ENCODE data around the gene ERN2.
"Not testable (repeated sequence)": the region's sequence is repeated elsewhere in the genome, so short reads cannot be mapped to it uniquely, and the experiment has no call there.

Gene ERN2

DNA sequence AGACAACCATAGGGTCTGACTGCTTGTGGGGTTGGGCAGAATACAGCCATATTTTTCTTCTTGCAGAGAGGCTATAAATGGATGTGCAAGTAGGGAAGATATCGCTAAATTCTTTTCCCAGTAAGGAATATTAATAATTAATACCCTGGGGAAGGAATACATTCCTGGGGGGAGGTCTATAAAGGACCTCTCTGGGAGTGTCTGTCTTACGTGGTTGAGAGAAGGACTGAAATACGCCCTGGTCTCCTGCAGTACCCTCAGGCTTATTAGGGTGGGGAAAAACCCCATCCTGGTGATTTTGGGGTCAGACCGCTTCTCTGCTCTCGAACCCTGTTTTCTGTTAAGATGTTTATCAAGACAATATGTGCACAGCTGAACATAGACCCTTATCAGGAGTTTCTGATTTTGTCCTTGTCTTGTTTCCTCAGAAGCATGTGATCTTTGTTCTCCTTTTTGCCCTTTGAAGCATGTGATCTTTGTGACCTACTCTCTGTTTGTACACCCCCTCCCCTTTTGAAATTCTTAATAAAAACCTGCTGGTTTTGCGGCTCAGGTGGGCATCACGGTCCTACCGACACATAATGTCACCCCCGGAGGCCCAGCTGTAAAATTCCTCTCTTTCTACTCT lies 9.7 kb upstream of the ERN2 start:
- DNase-seq (ENCODE audit: low spot score) = not testable (repeated sequence)

DNA sequence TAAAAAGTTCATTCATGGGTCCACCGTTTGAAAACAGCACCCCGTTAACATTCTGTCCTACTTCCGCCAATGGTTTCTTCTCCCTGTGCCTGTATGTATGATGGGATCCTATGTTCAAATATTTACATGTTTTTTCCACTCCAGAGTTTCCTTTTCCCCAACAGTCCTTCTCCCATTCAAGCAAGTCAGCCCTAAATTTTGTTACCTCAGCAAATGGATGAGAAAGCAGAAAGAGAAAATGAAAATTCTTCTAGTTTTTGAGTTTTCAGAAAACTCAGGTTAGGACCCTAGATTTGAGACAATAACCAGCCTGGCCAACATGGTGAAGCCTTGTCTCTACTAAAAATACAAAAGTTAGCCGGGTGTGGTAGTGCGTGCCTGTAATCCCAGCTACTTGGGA lies 3.5 kb upstream of the ERN2 start:
- DNase-seq (ENCODE audit: low spot score) = no peak

DNA sequence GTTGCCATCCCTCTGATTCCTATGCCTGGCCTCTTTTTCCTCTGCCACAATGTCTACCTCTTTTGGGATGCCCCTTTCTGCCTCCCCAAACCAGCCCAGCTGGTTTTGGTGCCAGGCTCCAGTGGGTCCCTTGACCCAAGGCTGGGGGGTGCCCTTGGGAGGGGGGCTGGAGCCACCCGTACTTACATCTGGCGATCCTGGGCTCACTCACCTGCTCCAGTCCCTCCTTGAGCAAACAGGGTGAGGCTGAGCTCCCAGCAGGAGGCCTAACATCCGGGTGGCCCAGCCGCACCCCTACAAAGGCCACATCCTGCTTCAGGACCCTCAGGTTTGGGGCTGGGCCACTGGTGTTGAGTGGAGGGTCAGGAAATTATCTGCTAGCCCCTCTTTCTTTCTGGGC lies 1.2 kb downstream of the ERN2 start:
- DNase-seq (ENCODE audit: low spot score) = no peak

GRCh38 chr16:23710504-23710903 lies 2.5 kb downstream of the ERN2 start:
- no peak for DNase-seq (ENCODE audit: low spot score)

GRCh38 chr16:23710008-23710407 lies 3.0 kb downstream of the ERN2 start:
- DNase-seq (ENCODE audit: low spot score) = no peak

DNA sequence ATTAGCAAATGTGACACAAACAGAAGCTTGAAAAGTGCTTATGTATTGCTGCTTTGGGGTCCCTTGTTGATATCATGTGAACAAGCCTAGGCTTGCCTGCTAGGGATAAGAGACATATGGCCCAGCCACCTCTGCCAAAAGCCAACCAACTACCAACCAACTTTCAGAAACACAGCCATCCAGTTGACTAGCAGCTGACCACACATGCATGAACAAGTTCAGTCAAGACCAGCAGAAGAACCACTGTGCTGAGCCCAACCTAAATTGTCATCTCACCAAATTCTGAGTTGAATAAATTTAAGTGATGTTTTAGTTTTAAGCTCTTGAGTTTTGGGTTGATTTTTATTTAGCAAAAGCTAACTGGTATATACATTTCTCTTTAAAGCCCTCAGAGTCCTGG lies 3.5 kb downstream of the ERN2 start:
- no peak for DNase-seq (ENCODE audit: low spot score)

- DNase-seq (ENCODE audit: low spot score) = no peak
Measured at GRCh38 chr16:23706439-23706838, 6.6 kb downstream of the ERN2 start.

DNA sequence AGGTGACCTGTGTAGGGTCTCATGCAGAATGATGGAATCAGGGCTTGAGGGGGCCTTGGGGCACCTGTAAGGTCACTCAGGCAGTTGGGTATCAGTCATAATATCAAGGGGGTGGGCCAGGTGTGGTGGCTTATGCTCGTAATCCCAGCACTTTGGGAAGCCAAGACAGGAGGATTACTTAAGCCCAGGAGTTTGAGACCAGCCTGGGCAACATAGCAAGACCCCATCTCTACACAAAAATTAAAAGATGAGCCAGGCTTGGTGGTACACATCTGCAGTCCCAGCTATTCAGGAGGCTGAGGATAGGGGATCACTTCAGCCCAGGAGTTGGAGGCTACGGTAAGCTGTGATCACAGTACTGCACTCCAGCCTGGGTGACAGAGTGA lies 7.5 kb downstream of the ERN2 start:
- DNase-seq (ENCODE audit: low spot score) = no peak

DNA sequence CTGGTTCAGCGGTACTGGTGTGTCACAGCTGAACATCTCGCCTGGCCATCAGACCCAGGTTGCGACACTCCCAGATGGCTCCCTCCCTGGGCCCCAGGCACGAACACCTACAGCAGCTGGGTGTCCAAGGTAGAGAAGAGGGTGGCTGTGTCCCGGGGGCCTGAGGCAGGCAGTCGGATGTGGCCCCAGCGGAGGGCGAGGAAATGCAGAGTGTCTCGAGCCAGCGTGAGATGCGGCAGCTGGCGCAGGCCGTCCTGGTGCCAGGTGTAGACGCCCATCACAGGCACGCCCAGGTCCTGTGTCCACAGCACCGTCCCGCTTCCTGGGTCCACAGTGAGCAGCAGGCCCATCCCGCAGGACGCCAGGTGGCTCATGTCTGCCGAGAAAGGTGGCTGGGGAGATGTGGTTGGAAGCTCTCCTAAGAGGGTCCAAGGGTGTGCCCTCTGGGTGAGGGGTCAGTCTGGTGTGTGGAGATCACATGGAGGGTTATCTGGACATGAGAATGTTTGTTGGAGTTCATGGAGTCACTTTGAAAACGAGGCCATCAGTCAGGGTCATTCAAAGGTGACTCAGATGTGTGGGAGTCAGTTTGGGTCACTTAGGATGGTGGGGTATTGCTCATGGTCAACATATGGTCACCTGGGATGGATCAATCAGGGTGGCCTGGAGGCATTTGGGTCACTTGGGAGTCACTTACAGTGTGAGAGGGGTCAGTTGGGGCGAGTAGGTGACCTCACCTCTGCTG lies 8.1 kb downstream of the ERN2 start:
- DNase-seq (ENCODE audit: low spot score) = no peak

DNA sequence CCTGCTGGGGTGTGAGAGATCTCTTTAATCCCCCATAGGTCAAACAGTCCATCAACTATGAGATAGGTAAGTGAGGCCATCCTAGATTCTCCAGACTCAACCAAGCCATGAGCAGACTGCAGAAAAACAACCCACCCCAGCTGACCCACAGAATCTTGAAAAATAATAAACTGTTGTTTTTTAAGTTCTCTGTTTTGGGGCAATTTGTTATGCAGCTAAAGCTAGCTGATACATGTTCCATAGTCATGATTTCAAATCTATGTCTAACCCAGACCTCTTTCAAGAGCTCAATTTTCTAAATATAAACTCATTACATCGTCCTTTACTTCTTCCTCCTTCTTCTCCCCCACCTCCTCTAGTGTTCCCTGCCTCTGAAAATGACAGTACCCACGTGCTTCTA lies 10.1 kb downstream of the ERN2 start:
- DNase-seq (ENCODE audit: low spot score) = no peak

DNA sequence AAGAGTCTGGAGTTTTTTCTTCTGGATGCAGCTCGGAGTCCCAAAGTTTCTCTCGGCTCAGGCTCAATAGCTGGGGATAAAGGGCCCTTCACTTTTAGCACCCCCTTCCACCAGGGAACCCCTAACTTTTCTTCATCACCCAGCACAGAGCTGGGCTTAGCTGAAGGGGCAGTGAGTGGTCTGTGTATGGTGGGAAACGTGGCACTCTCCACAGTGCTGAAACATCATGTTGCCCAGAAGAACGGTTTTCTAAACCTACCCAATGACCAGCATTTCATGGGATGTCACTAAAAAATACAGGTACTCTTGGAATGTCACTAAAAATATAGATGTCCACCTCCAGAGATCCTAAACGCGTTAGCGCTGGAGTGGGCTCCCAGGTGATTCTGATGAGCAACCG lies 12.0 kb downstream of the ERN2 start:
- DNase-seq (ENCODE audit: low spot score) = no peak

- DNase-seq (ENCODE audit: low spot score) = no peak
Measured at GRCh38 chr16:23700509-23700908, 12.5 kb downstream of the ERN2 start.

DNA sequence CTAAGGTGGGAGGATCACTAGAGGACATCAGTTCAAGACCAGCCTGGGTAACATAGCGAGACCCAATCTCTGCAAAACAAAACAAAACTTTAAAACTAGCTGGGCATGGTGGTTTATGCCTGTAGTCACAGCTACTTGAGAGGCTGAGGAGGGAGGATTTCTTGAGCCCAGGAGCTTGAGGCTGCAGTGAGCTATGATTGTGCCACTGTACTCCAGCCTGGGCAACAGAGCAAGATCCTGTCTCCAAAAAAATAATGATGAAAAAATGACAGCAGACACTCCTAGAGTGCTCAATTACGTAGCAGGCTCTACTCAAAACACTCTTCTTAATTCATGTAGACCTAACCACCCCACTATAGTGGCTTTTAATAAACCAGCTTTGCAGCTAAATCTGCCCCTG lies 12.9 kb downstream of the ERN2 start:
- DNase-seq (ENCODE audit: low spot score) = no peak

- DNase-seq (ENCODE audit: low spot score) = no peak
Measured at GRCh38 chr16:23699100-23699499, 13.9 kb downstream of the ERN2 start.

GRCh38 chr16:23695756-23696155 lies 17.3 kb downstream of the ERN2 start:
- no peak for DNase-seq (ENCODE audit: low spot score)

GRCh38 chr16:23694644-23695373 lies 18.2 kb downstream of the ERN2 start:
- DNase-seq (ENCODE audit: low spot score) = no peak

DNA sequence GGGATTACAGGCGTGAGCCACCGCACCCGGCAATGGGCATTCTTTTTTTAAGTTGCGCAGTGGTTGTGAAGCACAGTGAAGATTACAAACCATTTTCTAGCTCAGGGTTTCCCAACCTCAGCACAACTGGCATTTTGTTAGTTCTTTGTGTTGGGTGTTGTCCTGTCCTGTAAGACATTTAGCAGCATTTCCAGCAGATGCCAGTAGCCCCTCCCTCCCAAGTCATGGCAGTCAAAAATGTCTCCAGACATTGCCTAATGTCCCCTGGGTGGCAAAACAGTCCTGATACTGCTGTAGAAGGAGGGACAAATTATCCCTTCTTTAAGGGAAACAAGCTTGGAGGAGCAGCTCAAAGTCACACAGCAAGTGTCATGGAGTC lies 18.8 kb downstream of the ERN2 start:
- DNase-seq (ENCODE audit: low spot score) = no peak

GRCh38 chr16:23692190-23692837 lies 20.7 kb downstream of the ERN2 start:
- no peak for DNase-seq (ENCODE audit: low spot score)

DNA sequence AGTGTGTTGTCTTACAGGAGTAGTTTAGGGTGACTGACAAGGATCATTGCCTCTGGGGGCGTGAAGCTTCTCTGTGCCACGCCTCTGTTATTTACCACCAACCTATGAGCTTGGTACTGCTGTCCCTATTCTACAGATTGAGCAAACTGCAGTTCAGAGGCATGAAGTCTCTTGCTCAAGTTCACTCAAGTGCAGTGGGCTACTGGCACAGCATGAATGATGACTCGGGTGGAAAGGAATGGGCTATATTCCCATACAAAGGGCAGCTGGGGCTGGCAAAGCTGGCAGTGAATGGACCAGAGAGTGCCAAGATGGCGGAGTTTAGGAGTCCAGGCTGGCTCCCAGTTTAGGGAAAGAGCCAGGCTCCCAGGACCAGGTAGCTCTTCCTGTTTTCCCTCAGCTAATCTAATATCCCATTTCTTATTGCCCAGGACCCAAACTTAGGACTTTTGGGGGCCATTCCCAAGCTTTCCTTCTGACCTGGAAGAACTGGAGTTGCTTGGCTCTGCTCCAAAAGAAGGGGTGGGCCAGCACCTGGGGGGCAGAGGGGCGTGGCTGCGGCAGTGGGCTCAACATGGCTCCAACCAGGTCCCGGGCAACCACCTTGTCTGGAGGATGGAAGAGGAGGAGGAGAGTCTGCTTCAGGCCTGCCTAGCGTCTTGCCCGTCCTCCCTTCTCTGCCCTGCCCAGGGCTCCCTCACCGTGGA lies 21.4 kb downstream of the ERN2 start:
- no peak for DNase-seq (ENCODE audit: low spot score)

DNA sequence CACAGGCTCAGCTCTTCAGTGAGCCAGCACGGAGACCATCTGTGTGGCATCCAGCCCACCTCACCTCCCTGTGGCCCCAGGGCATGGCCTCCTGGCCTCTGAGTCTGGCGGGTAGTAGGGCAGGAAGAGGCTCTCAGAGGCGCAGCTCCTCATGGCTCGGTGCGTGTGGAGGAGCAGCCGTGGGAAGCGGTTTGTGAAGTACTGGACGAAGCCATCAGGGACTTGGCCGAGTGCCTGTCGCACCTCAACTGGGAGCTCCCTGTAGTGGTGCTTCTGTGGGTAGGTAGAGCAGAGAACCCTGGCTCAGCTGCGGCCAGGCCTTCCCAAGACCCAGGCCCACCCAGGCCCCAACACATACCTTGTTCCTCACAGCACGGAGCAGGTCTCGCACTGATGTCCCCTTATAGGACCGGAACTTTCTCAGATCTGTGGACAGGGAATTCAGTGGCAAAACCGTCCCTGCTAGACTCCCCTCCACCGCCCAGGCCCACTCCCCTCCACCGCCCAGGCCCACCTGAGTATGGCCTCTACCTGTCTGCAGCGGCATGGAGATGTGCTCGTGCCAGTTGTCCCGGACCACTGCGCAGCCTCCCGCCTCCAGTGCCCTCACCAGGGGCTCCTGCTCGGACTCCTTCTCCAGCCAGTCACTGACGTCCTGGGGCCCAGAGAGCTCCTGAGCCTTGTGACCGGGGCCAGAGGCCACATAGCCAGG lies 22.1 kb downstream of the ERN2 start:
- no peak for DNase-seq (ENCODE audit: low spot score)

GRCh38 chr16:23689442-23690187 lies 23.4 kb downstream of the ERN2 start:
- DNase-seq (ENCODE audit: low spot score) = no peak

All from kidney capillary endothelial cell (primary cell).